Stimulated activated CD4-positive, alpha-beta T cell treated with anti-CD3 and anti-CD28 coated beads, Interleukin-1b, Interleukin-23, amount 100 ng/mL, for 48 hours (primary cell): ENCODE data around the gene NAIF1.
"Not testable (repeated sequence)": the region's sequence is repeated elsewhere in the genome, so short reads cannot be mapped to it uniquely, and the experiment has no call there.

Source experiments
- DNase-seq: peaks from one replicate; pipeline ENCODE4 v3.0.0-alpha.2; 2020

Gene NAIF1

DNA sequence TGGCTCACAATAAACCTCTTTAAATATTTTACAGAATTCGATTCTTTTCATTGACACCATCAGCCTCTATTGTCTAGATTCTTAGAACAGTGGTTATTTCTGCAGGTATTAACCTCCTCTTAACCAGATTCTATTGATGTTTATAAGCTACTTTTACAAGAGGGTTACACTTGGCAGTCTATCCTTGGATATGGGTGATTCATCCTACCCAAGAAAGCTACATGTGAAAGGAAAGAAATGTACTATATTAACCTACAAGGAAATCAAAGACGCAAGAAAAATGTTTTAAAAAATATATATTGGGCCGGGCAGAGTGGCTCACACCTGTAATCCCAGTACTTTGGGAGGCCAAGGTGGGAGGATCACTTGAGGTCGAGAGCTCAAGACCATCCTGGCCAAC, 17.6 kb upstream of the NAIF1 start:
- no peak for DNase-seq

DNA sequence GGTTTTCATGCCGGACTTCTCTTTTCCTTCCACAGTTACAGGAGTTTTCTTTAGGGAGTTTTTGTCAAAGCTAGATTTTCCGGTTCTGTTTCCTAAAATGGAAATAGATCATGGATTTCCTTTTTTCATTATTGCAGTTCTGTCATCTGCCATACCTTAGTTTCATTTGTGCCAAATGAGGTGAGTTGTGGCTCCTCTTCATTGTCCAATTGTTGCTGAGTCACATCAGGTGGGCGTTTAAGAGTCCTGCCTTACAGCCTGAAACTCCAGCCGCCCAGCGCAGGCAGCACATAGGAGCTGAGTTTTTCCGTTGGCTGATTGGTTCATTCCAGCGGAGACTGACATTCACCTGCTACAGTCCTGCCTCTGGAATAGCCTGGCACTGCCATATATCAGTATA, 15.0 kb upstream of the NAIF1 start:
- no peak for DNase-seq

- DNase-seq: no peak
These were observed 13.9 kb upstream of the NAIF1 start for GRCh38 chr9:128081056-128081455.

DNA sequence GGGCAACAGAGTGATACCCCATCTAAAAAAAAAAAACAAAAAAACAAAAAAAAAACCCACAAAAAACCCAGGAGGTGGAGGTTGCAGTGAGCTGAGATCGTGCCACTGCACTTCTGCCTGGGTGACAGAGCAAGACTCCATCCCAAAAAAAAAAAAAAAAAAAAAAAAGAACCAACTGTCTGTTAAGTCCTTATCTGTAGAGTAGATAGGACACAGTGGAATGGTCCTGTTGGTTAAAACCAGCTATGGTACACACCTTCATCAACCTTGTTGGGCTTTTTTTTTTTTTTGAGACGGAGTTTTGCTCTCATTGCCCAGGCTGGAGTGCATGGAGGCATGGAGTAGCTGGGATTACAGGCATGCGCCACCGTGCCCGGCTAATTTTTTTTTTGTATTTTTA, 13.1 kb upstream of the NAIF1 start:
- DNase-seq: no peak

- no peak for DNase-seq
These were observed 11.6 kb upstream of the NAIF1 start for GRCh38 chr9:128078504-128079434.

- no peak for DNase-seq
These were observed 10.9 kb upstream of the NAIF1 start for GRCh38 chr9:128077847-128078503.

DNA sequence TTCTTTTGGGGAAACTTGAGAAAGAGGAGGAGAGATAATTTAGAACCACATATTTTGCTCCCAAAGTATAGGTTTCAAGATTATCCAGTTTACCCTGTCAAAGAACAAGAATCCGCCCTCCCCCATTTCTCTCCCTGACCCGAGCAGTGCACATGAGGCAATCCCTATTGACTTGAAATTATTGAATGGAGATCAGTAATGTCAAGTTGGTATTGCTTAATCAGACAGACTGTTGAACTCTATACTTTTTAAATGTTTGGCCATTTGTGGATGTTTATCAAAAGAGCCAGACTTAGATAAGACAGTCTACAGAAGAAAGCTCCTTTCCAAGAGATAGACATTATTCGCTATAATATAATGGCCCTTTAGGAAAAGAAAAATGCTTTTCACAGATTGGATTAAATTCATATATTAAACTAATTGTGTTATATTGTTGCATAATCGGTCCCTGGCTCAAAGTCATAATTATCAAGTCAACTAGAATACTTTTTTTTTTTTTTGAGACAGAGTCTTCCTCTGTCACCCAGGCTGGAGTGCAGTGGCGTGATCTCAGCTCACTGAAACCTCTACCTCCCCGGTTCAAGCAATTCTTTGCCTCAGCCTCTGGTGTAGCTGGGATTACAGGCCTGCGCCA, 6.2 kb upstream of the NAIF1 start:
- DNase-seq: no peak

- peak; percentile 35 for DNase-seq
These were observed 5.3 kb upstream of the NAIF1 start for GRCh38 chr9:128072144-128073021.

- not testable (repeated sequence) for DNase-seq
These were observed 4.4 kb upstream of the NAIF1 start for GRCh38 chr9:128071475-128071874.

DNA sequence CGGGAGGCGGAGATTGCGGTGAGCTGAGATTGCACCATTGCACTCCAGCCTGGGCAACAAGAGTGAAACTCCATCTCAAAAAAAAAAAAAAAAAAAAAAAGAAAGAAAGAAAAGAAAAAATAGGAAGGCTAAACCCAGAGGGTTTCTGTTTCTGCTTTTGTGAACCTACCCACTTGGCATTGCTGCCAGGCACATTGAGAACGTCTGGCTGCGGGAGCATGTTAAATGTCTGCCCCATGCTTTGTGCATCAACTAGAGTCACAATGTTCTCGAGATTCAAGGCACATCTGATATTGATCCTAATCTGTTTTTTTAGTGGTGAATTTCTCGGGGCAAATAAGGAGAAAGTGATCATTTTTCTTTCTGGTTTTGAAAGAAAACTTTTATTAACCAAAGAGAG, 3.8 kb upstream of the NAIF1 start:
- no peak for DNase-seq

- peak; percentile 33 for DNase-seq
These were observed 1.5 kb upstream of the NAIF1 start for GRCh38 chr9:128068386-128069205.

- peak; percentile 100 for DNase-seq
These were observed 695 bp upstream of the NAIF1 start, which contains the start of gene SLC25A25 for GRCh38 chr9:128067645-128068385. TSS of gene SLC25A25 (plus strand) at chr9:128068232. CDS start at chr9:128068320, 88 bp downstream.

- DNase-seq: no peak
These were observed 1.0 kb downstream of the NAIF1 start for GRCh38 chr9:128065907-128066712.

DNA sequence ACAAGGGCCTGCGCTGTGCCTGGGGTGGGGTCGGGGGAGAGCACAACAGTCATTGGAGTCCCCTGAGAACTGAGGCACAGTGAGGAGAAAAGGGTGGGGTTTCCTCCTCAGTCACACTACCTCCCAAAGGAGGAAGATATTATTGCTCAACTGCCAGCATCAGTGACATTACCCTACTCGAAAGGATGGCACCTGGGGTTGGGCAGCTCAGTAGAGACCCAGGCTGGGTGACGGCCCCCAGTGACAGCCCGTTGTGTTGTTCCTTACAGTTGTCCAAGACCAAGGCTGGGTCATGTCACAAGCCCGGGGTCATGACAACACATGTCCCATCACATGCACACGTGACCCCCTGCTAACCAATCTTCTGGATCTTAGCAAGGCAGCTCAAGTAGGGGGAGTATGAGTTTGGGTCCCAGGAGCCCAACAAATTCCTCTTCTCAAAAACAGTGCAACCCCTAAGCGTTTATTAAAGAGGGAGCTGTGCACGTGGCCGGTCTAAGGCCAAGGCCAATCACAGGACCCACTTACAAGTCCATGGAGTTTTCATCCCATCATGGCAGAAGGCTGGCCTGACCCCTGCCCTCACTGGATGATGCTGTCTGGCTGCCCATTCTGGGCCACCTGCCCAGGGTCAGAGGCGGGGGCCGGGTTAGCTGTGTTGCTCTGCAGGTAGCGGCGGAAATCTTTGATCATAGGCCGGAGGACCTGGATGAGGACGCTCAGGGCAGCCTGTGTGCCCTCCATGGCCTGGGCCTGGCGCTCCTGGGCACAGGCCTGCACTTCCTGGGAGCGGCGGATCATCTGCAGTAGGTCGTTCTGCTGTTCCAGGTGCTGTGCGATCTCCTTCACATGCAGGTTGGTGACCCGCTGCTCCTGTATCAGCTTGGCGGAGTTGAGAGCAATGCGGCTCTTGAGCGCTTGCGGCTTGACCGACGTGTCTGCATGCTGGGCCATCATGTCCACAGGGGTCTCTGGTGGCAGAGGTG, 4.0 kb downstream of the NAIF1 start:
- no peak for DNase-seq

GRCh38 chr9:128062279-128062678, 4.8 kb downstream of the NAIF1 start:
- no peak for DNase-seq

DNA sequence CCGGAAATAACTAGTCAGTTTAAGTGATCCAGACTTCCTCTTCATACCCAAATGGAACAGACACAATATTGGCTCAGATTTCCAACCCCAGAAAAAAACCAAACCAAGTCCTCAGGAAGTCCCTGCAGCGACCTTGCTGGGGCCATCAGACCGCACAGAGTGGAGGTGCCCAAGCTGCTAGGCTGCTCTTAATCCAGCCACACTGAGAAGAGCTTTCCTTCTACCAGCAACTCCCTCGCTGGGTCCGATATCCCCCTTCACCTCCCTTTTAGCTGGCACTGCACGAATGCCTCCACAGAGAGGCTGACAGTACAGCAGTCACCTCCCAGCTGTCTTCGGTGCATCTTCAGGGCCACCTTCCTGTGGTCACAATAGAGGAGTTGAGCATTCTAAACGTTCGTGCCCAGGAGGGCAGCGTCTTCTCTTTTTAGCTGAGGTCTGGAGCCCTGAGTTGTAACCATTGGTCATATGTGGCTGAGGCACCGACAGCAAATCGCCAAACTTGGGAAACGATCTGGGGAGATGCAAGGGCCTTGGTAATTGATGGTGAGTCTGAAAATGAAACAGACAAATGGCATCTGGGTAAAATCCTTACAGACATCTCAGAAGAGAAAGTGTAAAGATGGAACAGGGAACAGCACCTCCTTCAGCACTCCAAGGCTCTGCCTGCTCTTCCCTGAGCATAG, 5.7 kb downstream of the NAIF1 start:
- no peak for DNase-seq

DNA sequence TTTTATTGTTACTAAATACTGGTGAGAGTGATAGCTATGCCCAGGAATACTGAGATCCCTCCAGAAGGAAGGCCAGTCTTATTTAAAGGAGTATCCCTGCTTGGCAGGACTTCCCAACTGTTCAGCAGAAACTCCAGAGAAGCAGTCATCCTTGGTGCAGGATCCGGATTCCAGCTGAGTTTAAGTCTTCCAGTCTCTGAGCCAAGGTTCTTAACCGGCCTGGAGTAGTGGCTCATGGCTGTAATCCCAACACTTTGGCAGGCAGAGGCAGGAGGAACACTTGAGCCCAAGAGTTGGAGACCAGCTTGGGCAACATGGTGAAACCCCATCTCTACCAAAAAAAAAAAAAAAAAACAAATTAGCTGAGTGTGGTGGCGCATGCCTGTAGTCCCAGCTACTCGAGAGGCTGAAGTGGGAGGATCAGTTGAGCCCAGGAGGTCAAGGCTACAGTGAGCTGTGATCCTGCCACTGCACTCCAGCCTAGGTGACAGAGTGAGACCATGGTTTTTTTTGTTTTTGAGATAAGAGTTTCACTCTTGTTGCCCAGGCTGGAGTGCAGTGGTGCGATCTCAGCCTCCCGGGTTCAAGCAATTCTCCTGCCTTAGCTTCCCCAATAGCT, 7.6 kb downstream of the NAIF1 start:
- DNase-seq: no peak
